SK-N-SH treated with all-trans-retinoic acid at 6 μM for 48 hours (cell line): ENCODE results near the gene TPGS1.

Source experiments
- ATAC-seq: fragments of 200-7000 bp; cut with Tn5 transposase; 3 replicates; pipeline ENCODE4 v1.9.1; 2020; ENCODE audit warnings: mild to moderate bottlenecking, moderate library complexity
- ARNTL ChIP-seq: fragments of 450-650 bp; formaldehyde crosslinking; IDR thresholded peaks from 2 replicates; pipeline ENCODE4 v1.5.0; 2020; ENCODE audit warnings: low read depth, mild to moderate bottlenecking, moderate library complexity, borderline replicate concordance
- BACH2 ChIP-seq: fragments of 250-450 bp; sonication (Bioruptor Pico); IDR thresholded peaks from 2 replicates; pipeline ENCODE4 v1.9.0; 2021; ENCODE audit warnings: mild to moderate bottlenecking, borderline replicate concordance
- CSDC2 ChIP-seq: fragments of 250-450 bp; sonication (Bioruptor Pico); IDR thresholded peaks from 2 replicates; pipeline ENCODE4 v1.5.0; 2020; ENCODE audit warnings: mild to moderate bottlenecking, moderate library complexity
- CSRNP3 ChIP-seq: fragments of 250-450 bp; sonication (Bioruptor Pico); IDR thresholded peaks from 2 replicates; pipeline ENCODE4 v1.5.1; 2021; ENCODE audit warnings: mild to moderate bottlenecking, moderate library complexity
- GLIS3 ChIP-seq: fragments of 250-450 bp; sonication (Bioruptor Pico); IDR thresholded peaks from 2 replicates; pipeline ENCODE4 v1.5.0; 2020; ENCODE audit warnings: mild to moderate bottlenecking, moderate library complexity
- ISL1 ChIP-seq: fragments of 250-450 bp; sonication (Bioruptor Pico); IDR thresholded peaks from 2 replicates; pipeline ENCODE4 v2.1.2; 2022; ENCODE audit warnings: mild to moderate bottlenecking, moderate library complexity
- OSR1 ChIP-seq: fragments of 250-450 bp; sonication (Bioruptor Pico); IDR thresholded peaks from 2 replicates; pipeline ENCODE4 v1.8.0; 2022; ENCODE audit warnings: moderate library complexity, mild to moderate bottlenecking, inconsistent platforms
- POU6F1 ChIP-seq: fragments of 250-450 bp; sonication (Bioruptor Pico); IDR thresholded peaks from 2 replicates; pipeline ENCODE4 v1.8.0; 2021; ENCODE audit warnings: low read depth, mild to moderate bottlenecking, moderate library complexity, borderline replicate concordance
- PPARA ChIP-seq: fragments of 250-450 bp; sonication (Bioruptor Pico); IDR thresholded peaks from 2 replicates; pipeline ENCODE4 v1.5.0; 2020; ENCODE audit warnings: mild to moderate bottlenecking, borderline replicate concordance
- RARB ChIP-seq: fragments of 250-450 bp; sonication (Bioruptor Pico); IDR thresholded peaks from 2 replicates; pipeline ENCODE4 v1.8.0; 2021; ENCODE audit warnings: mild to moderate bottlenecking, moderate library complexity
- SNAI2 ChIP-seq: fragments of 250-450 bp; sonication (Bioruptor Pico); IDR thresholded peaks from 2 replicates; pipeline ENCODE4 v1.5.0; 2020; ENCODE audit warnings: mild to moderate bottlenecking, moderate library complexity
- TCF4 ChIP-seq: fragments of 250-450 bp; sonication (Bioruptor Pico); IDR thresholded peaks from 2 replicates; pipeline ENCODE4 v1.8.0; 2021; ENCODE audit warnings: mild to moderate bottlenecking, moderate library complexity, borderline replicate concordance
- TSHZ2 ChIP-seq: fragments of 250-450 bp; sonication (Bioruptor Pico); IDR thresholded peaks from 2 replicates; pipeline ENCODE4 v1.5.0; 2020; ENCODE audit warnings: mild to moderate bottlenecking, moderate library complexity
- ZC3H10 ChIP-seq: fragments of 250-450 bp; sonication (Bioruptor Pico); IDR thresholded peaks from 2 replicates; pipeline ENCODE4 v1.5.1; 2021; ENCODE audit warnings: mild to moderate bottlenecking, moderate library complexity
- ZFP3 ChIP-seq: fragments of 250-450 bp; sonication (Bioruptor Pico); IDR thresholded peaks from 2 replicates; pipeline ENCODE4 v1.5.0; 2020; ENCODE audit warnings: mild to moderate bottlenecking, moderate library complexity
- ZFP30 ChIP-seq: fragments of 450-650 bp; formaldehyde crosslinking; IDR thresholded peaks from 2 replicates; pipeline ENCODE4 v1.5.0; 2022; ENCODE audit warnings: mild to moderate bottlenecking, moderate library complexity
- ZNF565 ChIP-seq: fragments of 450-650 bp; formaldehyde crosslinking; conservative IDR thresholded peaks from 2 replicates; pipeline ENCODE4 v1.5.0; 2020; ENCODE audit warnings: low read depth, mild to moderate bottlenecking, moderate library complexity
- ZNF70 ChIP-seq: fragments of 450-650 bp; formaldehyde crosslinking; IDR thresholded peaks from 2 replicates; pipeline ENCODE4 v1.5.0; 2020; ENCODE audit warnings: mild to moderate bottlenecking, moderate library complexity
- ZNF8 ChIP-seq: fragments of 450-650 bp; formaldehyde crosslinking; IDR thresholded peaks from 2 replicates; pipeline ENCODE4 v1.5.0; 2020; ENCODE audit warnings: mild to moderate bottlenecking, moderate library complexity

TPGS1 gene

GRCh38 chr19:482186-483041 is 24.9 kb upstream of the TPGS1 start:
- no peak for ATAC-seq
- TF ChIP-seq ZNF565 (CRISPR knock-in tag) (no peak), BACH2 (no peak), ZFP3 (CRISPR knock-in tag) (no peak), ZC3H10 (CRISPR knock-in tag) (no peak), ARNTL (no peak)

- TF ChIP-seq OSR1 (CRISPR knock-in tag) (no peak), RARB (CRISPR knock-in tag) (no peak), ISL1 (no peak), CSDC2 (CRISPR knock-in tag) (no peak), ZNF70 (CRISPR knock-in tag) (no peak), TCF4 (no peak)
- ATAC-seq, result no peak
These were observed 23.8 kb upstream of the TPGS1 start for GRCh38 chr19:483332-484072.

GRCh38 chr19:484494-484893 is 22.8 kb upstream of the TPGS1 start:
- no peak for ATAC-seq
- TF ChIP-seq TSHZ2 (CRISPR knock-in tag), result no peak
- TF ChIP-seq SNAI2 (CRISPR knock-in tag), result no peak
- TF ChIP-seq CSRNP3 (CRISPR knock-in tag), result no peak
- no peak for TF ChIP-seq ZC3H10 (CRISPR knock-in tag)
- no peak for TF ChIP-seq PPARA
- no peak for TF ChIP-seq ZFP30 (CRISPR knock-in tag)
- TF ChIP-seq OSR1 (CRISPR knock-in tag), result no peak
- no peak for TF ChIP-seq BACH2
- no peak for TF ChIP-seq GLIS3 (CRISPR knock-in tag)

- TF ChIP-seq ISL1 (no peak), ZNF70 (CRISPR knock-in tag) (no peak), POU6F1 (CRISPR knock-in tag) (no peak), BACH2 (no peak), ZNF8 (CRISPR knock-in tag) (no peak), CSRNP3 (CRISPR knock-in tag) (no peak), TSHZ2 (CRISPR knock-in tag) (no peak)
- ATAC-seq, result no peak
These were observed 22.2 kb upstream of the TPGS1 start for GRCh38 chr19:485077-485476.
